HG03095 (cell line): ENCODE measurements around the gene PLCB1.
A peak's percentile ranks its signal among the peaks of the same experiment; 100 is the strongest.
"Not testable (repeated sequence)": the region's sequence is repeated elsewhere in the genome, so short reads cannot be mapped to it uniquely, and the experiment has no call there.

Experiments used
- ATAC-seq: cut with Tn5 transposase; IDR thresholded peaks from one replicate; pipeline ENCODE4 v1.9.1; 2021; ENCODE audit warnings: moderate library complexity; ENCODE audit not compliant: unreplicated experiment

The PLCB1 gene

DNA sequence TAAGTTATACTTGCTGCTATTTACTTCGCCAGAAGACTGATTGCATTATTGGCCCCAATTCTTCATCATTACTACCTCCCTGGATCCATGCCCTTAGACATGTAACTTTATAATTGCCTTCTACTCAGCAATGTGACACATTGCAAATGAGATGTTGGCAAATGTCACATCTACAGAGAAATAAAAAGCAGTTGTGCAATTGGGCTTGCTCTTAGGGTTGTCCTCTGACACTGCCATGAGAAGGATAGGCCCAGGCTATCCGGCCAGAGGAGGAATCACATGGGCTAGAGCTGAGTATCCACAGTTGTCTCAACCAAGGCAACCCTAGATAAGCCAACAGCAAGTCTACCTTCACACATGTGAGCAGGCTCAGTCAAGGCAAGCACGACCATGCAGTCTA is 447.0 kb downstream of the PLCB1 start:
- no peak for ATAC-seq

DNA sequence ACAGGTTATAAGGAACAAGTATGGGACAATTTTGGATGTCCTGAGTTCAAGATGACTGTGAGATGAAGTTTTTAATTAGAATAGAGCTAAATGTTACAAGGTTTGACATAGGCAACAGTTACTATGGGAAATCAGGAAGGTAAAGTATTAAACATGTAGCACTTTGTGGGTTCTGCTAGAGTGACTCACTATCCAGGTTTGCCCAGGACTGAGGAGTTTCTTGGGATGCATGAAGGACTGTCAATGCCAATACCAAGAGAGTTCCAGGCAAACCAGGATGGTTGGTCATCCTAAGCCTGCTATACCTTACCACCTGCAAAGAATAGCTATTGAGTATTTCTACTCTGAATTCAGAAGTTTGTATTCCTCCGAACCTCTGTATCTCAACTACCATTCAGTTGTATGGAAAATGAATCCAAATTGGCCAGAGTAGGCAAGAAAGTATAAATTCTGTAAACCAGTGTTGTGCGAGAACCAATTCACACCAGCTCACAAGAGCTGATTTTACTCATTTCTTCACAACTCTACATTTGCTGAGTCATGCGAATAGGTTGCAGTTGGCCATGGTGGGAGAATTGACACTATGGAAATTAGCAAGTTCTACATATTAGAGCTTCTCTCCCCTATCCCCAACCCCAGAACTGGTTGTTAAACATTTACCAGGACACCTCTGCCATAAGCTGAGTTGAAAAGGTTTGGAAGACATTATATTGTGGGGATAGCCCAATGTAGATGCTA is 449.5 kb downstream of the PLCB1 start:
- no peak for ATAC-seq

DNA sequence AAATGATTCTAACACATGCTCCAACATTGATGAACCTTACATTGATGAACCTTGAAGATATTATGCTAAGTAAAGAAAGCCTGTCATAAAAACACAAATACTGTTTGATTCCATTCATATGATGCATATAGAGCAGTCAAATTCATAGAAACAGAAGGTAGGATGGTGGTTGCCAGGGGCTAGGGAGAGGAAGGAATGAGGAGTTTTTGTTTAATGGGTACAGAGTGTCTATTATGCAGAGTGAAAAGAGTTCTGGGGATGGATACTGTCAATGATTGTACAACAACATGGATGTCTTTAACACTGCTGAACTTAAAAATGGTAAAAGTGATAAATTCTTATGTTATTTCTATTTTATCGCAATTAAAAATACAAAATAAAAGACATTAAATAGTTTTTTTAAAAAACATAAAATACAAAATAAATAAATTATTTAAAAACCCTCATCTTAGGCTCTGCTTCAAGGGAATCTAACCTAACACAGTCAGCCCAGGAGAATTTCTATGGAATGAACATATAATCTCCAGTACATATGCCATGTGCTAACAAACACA is 451.0 kb downstream of the PLCB1 start:
- ATAC-seq: no peak

DNA sequence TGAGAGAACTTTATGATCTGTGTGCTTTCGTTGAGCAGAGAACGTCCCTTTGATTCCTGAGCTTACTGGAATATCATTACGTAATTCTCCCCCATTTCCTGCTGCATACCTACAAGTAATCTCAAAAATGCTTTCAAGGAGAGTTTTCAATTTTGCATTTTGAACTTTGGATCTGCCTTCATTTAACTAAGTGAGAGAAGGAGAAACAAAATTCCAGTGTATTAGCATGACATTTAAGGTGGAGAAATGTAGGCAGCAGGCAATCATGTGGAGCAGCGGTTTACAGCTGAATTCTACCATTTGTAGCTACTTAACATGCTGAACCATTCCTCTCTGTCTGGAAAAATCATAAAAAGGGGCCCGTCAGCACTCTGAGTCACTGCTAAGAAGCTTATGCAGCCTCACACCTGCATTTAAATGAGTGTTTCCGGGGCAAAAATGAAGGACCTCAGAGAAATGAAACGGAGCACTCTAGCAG is 451.5 kb downstream of the PLCB1 start:
- ATAC-seq: no peak

DNA sequence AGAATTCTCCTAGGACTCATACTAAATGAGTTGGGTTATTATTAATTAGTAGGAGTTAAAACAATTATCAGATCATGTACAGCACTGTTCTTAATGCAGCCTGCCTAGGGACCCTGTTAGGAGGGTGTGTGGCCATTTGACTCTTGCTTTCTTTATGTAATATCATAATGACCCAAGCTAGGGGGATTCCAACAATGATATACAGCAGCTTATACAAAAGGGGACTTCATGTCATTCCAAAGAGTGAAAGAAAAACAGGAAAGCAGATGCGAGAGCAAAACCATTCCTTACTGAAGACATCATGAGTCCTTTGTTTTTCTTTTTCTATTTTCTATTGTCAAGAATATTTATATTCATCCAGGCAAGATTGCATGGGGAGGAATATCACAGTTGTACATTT is 455.2 kb downstream of the PLCB1 start:
- ATAC-seq: no peak

DNA sequence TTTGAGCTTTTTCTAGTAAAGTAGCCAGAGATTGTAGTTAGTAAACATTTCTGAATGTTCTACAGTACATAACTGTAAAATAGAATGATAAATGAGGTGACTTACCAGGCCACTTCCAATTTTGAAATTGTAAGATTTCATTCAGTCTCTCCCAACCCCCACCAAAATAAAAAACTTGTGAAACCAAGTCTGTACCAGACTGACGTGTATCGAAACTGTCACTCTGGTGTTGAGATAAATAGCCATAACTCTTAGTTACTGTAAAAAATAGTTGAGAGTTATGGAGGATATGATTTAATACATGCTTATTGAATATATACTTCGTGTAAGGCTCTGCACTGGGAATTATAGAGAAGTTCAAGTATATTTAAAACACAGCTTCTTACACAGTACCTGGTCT is 455.7 kb downstream of the PLCB1 start:
- no peak for ATAC-seq

DNA sequence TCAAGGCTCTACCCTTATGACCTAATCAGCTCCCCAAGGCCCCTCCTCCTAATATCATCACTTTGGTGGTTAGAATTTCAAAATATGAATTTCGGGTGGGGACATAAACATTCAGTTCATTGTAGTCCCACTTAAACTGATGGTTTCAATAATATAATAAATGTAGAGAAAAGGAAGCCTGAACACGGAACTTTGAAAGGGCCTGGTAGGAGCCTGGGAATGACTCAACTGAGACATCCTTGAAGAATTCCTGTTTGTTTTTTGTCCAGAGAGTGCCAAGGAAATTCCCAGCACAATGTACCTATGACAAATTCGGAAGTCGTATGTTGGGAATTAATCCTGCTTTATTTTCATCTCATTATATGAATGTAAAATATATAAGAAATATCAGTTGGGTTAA is 457.9 kb downstream of the PLCB1 start:
- no peak for ATAC-seq

DNA sequence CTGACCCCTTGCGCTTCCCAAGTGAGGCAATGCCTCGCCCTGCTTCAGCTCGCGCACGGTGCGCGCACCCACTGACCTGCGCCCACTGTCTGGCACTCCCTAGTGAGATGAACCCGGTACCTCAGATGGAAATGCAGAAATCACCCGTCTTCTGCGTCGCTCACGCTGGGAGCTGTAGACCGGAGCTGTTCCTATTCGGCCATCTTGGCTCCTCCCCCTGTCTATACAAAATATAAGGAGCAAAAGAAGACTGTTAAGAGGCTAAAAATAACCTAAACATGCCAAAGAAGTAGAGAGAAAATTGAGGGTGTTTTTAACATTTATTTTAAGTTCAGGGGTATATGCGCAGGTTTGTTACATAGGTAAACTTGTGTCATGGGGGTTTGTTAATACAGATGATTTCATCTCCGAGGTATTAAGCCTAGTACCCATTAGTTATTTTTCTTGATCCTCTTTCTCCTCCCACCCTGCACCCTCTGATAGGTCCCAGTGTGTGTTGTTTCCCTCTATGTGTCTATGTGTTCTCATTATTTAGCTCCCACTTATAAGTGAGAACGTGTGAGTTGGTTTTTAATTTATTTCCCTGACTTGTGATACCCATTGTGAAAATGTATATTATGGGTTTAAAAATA is 469.0 kb downstream of the PLCB1 start:
- ATAC-seq: not testable (repeated sequence)

DNA sequence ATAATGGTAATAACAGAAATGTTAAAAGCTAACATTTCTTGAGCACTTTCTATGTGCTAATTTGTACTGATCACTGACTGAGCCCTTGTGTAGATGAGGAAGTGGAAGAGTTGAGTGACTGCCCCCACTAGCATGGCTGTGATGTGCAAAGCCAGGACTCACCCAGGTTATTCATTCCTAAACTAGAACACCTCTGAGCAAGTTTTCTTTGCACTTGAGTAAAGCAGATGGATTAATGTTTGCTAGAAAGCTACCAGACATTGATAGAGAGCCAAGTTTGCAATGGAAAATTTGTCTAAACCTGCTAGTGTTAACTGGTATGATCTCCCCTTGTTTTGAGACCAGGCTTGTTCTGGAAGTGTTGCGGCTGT is 469.5 kb downstream of the PLCB1 start:
- peak; percentile 88 for ATAC-seq

DNA sequence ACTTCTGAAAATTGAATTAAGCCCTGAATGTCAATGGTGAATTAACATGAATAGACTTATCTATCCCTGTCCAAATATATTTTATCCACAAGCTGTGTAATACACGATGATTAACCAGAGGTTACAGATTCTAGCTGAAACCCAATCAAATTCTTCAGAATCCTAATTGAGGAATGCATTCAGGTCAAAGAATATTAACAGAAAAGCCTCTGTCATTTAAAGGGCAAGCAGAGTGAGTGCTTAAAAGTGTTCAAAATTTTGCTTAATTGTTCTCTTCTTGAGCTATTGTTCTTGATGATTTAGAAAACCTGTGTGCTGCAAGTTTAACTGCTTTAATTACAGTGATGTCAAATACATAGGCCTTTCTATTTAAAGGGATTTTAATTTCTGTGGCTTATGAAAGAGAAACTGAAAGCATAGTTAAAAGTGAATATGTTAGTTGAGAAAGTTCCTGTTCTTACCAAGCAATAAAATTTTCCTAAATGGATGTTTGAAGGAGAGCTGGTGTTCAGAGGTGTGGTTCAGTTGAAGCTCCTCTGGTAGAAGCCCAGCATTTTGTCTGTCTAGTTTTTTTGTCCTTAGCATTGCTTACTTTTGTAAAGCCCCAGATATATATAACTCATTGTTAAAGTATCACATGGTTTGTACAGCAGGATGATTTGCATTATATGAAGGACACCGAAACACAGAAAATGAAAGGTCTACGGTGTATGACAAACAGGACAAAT is 470.5 kb downstream of the PLCB1 start:
- peak; percentile 80 for ATAC-seq

DNA sequence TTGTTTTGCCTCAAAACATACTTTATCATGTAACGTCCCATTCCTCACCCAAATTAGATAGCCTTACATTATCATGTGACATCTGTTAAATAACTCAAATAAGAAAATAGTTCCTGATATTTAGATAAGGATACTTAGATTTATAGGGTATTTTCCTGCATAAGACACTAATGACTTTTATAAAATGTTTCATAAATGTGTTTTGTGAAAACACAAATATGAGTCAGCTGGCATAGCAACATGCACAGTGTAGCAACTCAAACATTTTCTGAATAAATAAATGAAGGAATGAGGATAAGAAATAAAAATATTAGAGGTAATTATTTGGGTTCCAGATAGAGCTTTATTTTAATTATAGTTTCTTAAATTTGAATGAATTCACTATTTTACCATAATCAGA is 476.4 kb downstream of the PLCB1 start:
- no peak for ATAC-seq

DNA sequence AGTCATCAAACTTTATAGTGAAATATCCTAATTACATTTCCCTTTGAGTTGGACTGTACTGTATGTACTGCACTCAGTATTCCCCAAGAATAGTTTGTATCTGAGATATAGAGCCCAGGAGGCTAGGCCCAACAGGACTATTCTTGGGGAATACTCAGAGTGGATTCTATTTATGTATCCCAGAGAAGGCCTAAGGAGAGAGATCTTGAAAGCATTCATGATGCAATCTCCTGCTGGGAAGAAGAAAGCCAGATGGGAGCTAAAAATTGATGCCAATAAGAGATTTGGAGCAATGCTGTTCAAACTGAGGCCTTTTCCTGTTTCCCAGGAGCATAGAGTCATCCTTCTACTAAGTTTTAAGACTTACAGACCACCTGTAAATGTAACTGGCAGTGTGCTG is 484.7 kb downstream of the PLCB1 start:
- no peak for ATAC-seq

DNA sequence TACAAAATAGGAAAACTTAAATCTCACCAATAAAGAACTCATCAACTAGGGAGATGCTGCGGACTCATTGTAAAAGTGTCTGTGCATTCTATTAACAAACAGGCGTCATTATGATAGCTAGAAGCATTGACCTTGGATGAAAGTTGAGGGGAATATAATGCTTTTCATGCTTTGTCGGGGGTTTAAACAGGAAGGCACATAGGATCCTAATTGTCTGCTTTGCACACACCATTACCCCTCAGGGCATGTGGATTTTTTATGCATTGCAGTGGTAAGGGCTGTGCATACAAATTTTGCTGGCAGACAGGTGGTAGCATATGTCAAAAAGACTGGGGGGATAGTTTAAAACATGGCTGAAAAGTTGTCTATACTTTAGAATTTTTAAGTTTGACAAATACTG is 488.9 kb downstream of the PLCB1 start:
- no peak for ATAC-seq

DNA sequence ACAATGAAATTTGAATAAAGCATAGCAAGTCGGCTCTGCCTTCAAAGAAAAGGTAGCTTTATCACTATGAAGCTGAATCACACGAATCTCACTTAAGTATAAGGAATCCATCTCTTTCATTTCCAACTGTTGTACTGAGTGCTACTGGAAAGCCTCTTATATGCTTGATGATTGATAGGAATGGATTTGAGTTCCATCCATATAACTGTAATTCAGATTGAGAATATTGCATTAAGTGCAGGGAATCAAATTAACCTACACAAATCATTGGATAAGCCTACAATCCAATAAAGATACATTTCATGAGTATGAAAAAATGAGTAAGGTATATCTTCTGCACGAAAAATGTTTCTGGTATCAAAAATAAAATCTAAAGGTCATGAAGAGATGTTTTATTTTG is 492.0 kb downstream of the PLCB1 start:
- ATAC-seq: no peak

DNA sequence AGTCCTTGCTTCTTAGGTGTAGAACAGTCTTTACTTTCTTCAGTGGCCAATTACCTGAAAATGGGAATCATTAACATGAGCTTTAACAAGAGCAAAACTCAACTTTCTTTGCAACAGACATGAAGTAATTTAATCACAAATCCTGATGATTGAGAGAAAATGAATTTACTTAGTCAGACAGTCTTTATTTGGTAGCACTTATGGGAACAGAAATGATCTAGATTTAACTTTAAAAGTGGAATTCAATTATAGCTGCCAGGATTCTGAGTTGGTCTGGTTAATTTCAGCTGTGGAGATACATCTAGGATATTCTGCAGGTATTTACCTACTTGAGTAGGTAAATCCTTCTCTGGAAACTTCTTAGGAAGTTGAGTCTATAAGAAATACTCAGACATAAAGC is 492.6 kb downstream of the PLCB1 start:
- ATAC-seq: no peak

DNA sequence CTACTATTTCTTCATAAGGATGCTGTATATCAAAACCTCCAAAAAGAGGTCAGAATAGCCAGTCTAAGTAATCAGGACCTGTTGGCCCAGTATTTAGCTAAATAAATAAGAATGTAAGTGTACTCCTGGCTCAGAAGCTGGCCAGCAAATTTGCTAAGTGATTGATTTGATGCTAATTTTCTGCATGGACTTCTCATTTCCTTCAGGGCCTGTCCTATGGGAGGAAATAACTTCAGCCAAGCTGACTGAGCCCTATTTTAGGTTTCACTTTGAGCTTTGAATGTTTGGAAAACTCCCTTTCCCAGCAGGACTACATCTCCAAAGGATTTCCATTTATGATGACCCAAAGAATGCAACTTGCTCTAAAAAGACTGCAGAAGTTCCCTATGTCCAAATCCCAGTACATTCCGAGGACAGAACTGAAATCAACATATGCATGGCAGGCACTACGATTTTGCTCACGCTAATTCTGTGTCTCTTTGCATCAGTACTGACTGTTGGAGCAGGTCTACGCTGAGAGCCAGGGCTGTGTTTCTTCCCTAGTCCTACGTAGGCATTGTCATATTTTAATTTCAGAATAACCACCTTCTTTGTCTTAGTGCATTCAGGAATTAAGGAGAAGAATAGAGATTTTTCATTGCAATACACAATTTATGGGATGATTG is 495.4 kb downstream of the PLCB1 start:
- ATAC-seq: no peak

DNA sequence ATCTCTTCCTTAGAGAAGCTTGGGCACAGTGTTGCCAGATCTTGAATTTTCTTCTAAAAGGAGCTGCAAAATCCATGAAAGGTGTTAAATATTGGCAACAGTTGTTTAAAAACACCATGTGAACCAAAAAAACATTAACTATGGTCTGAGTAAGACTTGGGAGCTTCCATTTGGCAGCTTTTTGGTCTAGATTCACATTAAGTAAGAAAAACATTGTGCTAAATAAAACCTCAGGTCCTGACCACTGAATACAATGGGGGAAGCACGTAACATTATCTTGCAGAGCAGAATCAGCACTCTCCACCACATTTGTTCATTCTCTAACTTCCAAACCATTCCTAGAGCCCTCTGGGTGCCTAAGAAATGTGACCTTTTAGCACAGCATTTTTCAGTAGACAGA is 499.2 kb downstream of the PLCB1 start:
- ATAC-seq: no peak

DNA sequence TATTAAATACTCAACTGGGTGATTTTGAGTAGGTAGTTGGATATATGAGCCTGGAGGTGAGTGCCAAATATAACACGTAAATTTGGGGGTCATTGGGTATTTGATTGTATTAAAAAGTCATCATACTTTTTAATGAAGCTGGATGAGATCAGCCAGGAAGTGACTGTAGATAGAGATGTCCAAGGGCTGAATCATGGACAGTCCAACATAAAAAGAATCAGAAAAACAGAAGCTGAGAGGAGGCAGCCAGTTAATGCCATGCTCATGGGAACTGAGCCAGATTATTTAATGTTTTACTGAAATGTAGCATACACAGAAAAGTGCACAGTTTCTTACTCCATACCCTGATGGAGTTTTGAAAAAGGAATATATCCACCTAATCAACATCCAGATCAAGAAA is 501.3 kb downstream of the PLCB1 start:
- ATAC-seq: no peak

DNA sequence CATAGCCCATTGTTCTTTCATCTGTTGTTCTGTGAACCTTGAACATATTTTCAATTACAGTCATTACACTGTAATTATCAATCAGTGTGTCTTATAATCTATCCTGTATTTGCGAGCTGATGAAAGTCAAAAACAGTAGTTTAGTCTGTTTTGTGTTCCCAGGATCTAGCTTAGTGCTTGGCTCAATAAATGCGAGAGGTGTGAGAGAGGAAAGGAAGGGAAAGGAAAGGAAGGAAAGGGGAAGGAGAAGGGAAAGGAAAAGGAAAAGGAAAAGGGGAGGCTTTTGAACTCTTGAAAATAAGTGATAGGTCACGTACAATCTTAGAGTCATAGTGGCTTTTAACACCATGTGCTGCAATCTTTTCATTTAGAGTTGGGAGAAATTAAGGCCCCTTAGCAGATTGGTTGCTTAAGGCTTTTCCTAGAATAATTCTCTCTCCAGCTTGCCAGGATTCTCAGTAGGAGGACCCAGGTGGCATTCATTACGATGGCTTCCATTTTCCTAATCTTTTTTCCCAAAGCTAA is 503.0 kb downstream of the PLCB1 start:
- no peak for ATAC-seq

DNA sequence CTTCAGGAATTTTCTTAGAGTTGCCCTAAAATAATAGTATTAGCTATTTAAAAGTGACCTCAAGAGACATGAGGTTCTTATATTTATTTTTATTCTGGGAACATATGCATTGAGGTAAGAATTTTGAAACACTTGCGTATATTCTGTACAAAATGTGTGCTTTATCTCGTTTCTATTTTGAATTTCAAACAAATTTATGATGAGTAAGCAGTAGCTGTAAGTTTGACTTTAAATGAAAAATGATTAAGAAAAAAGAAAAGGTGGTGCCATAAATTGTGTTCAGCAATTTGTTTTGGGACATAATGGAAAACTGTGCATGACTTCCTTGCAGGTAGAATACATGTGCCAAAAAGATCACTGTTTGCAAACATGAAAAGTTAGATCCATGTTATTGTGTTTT is 503.8 kb downstream of the PLCB1 start:
- ATAC-seq: no peak
